Measurements from ENCODE around the gene MYH14.
"Not testable (repeated sequence)": the region's sequence is repeated elsewhere in the genome, so short reads cannot be mapped to it uniquely, and the experiment has no call there.

The MYH14 gene

GRCh38 chr19:50320051-50320450 lies 116.6 kb downstream of the MYH14 start:
- DNase-seq (ENCODE audit: low read depth) = no peak

GRCh38 chr19:50320596-50320995 lies 117.2 kb downstream of the MYH14 start:
- no peak for DNase-seq (ENCODE audit: low read depth)

GRCh38 chr19:50321831-50322230 lies 118.4 kb downstream of the MYH14 start:
- no peak for DNase-seq (ENCODE audit: low read depth)

- no peak for DNase-seq (ENCODE audit: low read depth)
These were observed 118.8 kb downstream of the MYH14 start for GRCh38 chr19:50322234-50322633.

- no peak for DNase-seq (ENCODE audit: low read depth)
These were observed 119.7 kb downstream of the MYH14 start for GRCh38 chr19:50322931-50323781.

- no peak for DNase-seq (ENCODE audit: low read depth)
These were observed 120.3 kb downstream of the MYH14 start for GRCh38 chr19:50323782-50324133.

GRCh38 chr19:50324331-50324730 lies 120.9 kb downstream of the MYH14 start:
- DNase-seq (ENCODE audit: low read depth) = no peak

GRCh38 chr19:50325310-50326100 lies 122.1 kb downstream of the MYH14 start:
- no peak for DNase-seq (ENCODE audit: low read depth)

GRCh38 chr19:50326101-50326664 lies 122.8 kb downstream of the MYH14 start:
- DNase-seq (ENCODE audit: low read depth) = no peak

- no peak for DNase-seq (ENCODE audit: low read depth)
These were observed 123.6 kb downstream of the MYH14 start for GRCh38 chr19:50327013-50327412.

- no peak for DNase-seq (ENCODE audit: low read depth)
These were observed 124.2 kb downstream of the MYH14 start for GRCh38 chr19:50327461-50328223.

- no peak for DNase-seq (ENCODE audit: low read depth)
These were observed 124.9 kb downstream of the MYH14 start for GRCh38 chr19:50328224-50328872.

- DNase-seq (ENCODE audit: low read depth) = no peak
These were observed 125.4 kb downstream of the MYH14 start for GRCh38 chr19:50328873-50329145.

- peak; percentile 93 for DNase-seq (ENCODE audit: low read depth)
These were observed 125.9 kb downstream of the MYH14 start, which contains the start of gene KCNC3 for GRCh38 chr19:50329146-50329925. Gene KCNC3 (minus strand): TSS chr19:50329377. CDS start chr19:50329082, 295 bp downstream.

GRCh38 chr19:50329926-50330294 lies 126.5 kb downstream of the MYH14 start:
- DNase-seq (ENCODE audit: low read depth) = not testable (repeated sequence)

- DNase-seq (ENCODE audit: low read depth) = peak; percentile 69
These were observed 127.1 kb downstream of the MYH14 start for GRCh38 chr19:50330365-50331078.

GRCh38 chr19:50331221-50331993 lies 128.0 kb downstream of the MYH14 start:
- no peak for DNase-seq (ENCODE audit: low read depth)

- DNase-seq (ENCODE audit: low read depth) = no peak
These were observed 128.5 kb downstream of the MYH14 start for GRCh38 chr19:50331994-50332243.

GRCh38 chr19:50332244-50333038 lies 129.0 kb downstream of the MYH14 start:
- no peak for DNase-seq (ENCODE audit: low read depth)

Data from stimulated activated CD8-positive, alpha-beta memory T cell treated with anti-CD3 and anti-CD28 coated beads, Interleukin-7, amount 100 ng/mL, for 24 hours (primary cell).